ENCODE measurements around the gene UGT1A5.

The UGT1A5 gene

GRCh38 chr2:233793465-233794127, 80.9 kb downstream of the UGT1A5 start:
- no peak overlapping the region for H3K9ac ChIP-seq (ENCODE audit: low read depth, low read length)
- no peaks in the 10 kb centered on the region for H3K4me1 ChIP-seq (ENCODE audit: control insufficient read depth, insufficient read depth, low read length)
- no peak overlapping the region for H3K4me3 ChIP-seq (ENCODE audit: low read length)
- H3K9me3 ChIP-seq (replicated peaks; ENCODE audit: low read length) = no peaks in the 10 kb centered on the region
- H3K4me2 ChIP-seq (ENCODE audit: low read length) = no peak overlapping the region
- H3K27me3 ChIP-seq (ENCODE audit: control insufficient read depth, insufficient read depth, low read length) = no peaks in the 10 kb centered on the region
- no peaks in the 10 kb centered on the region for H3K36me3 ChIP-seq (ENCODE audit: insufficient read depth, low read length)

- H3K4me3 ChIP-seq (ENCODE audit: low read length) = no peak overlapping the region
- H3K4me1 ChIP-seq (ENCODE audit: control insufficient read depth, insufficient read depth, low read length) = no peaks in the 10 kb centered on the region
- H3K9ac ChIP-seq (ENCODE audit: low read depth, low read length) = no peak overlapping the region
- no peak overlapping the region for H3K4me2 ChIP-seq (ENCODE audit: low read length)
- no peaks in the 10 kb centered on the region for H3K9me3 ChIP-seq (replicated peaks; ENCODE audit: low read length)
- H3K27me3 ChIP-seq (ENCODE audit: control insufficient read depth, insufficient read depth, low read length) = no peaks in the 10 kb centered on the region
- no peaks in the 10 kb centered on the region for H3K36me3 ChIP-seq (ENCODE audit: insufficient read depth, low read length)
Measured at GRCh38 chr2:233794128-233794658, 81.5 kb downstream of the UGT1A5 start.

- Histone ChIP-seq H3K9ac (ENCODE audit: low read depth, low read length) (no peak overlapping the region), H3K9me3 (replicated peaks; ENCODE audit: low read length) (no peaks in the 10 kb centered on the region), H3K4me3 (ENCODE audit: low read length) (no peak overlapping the region), H3K36me3 (ENCODE audit: insufficient read depth, low read length) (no peaks in the 10 kb centered on the region), H3K4me2 (ENCODE audit: low read length) (no peak overlapping the region), H3K27me3 (ENCODE audit: control insufficient read depth, insufficient read depth, low read length) (no peaks in the 10 kb centered on the region), H3K4me1 (ENCODE audit: control insufficient read depth, insufficient read depth, low read length) (no peaks in the 10 kb centered on the region)
Measured at GRCh38 chr2:233795735-233796171, 83.0 kb downstream of the UGT1A5 start.

- H3K4me1 ChIP-seq (ENCODE audit: control insufficient read depth, insufficient read depth, low read length) = no peaks in the 10 kb centered on the region
- no peak overlapping the region for H3K9ac ChIP-seq (ENCODE audit: low read depth, low read length)
- no peaks in the 10 kb centered on the region for H3K36me3 ChIP-seq (ENCODE audit: insufficient read depth, low read length)
- H3K27me3 ChIP-seq (ENCODE audit: control insufficient read depth, insufficient read depth, low read length) = no peaks in the 10 kb centered on the region
- no peak overlapping the region for H3K4me3 ChIP-seq (ENCODE audit: low read length)
- no peaks in the 10 kb centered on the region for H3K9me3 ChIP-seq (replicated peaks; ENCODE audit: low read length)
- no peak overlapping the region for H3K4me2 ChIP-seq (ENCODE audit: low read length)
Measured at GRCh38 chr2:233796254-233796653, 83.5 kb downstream of the UGT1A5 start.

GRCh38 chr2:233798335-233799086, 85.8 kb downstream of the UGT1A5 start:
- Histone ChIP-seq H3K9ac (ENCODE audit: low read depth, low read length) (no peak overlapping the region), H3K4me1 (ENCODE audit: control insufficient read depth, insufficient read depth, low read length) (no peaks in the 10 kb centered on the region), H3K4me3 (ENCODE audit: low read length) (no peak overlapping the region), H3K27me3 (ENCODE audit: control insufficient read depth, insufficient read depth, low read length) (no peaks in the 10 kb centered on the region), H3K9me3 (replicated peaks; ENCODE audit: low read length) (no peaks in the 10 kb centered on the region), H3K4me2 (ENCODE audit: low read length) (no peak overlapping the region), H3K36me3 (ENCODE audit: insufficient read depth, low read length) (no peaks in the 10 kb centered on the region)

GRCh38 chr2:233799087-233799665, 86.5 kb downstream of the UGT1A5 start:
- Histone ChIP-seq H3K9ac (ENCODE audit: low read depth, low read length) (no peak overlapping the region), H3K27me3 (ENCODE audit: control insufficient read depth, insufficient read depth, low read length) (no peaks in the 10 kb centered on the region), H3K9me3 (replicated peaks; ENCODE audit: low read length) (no peaks in the 10 kb centered on the region), H3K36me3 (ENCODE audit: insufficient read depth, low read length) (no peaks in the 10 kb centered on the region), H3K4me3 (ENCODE audit: low read length) (no peak overlapping the region), H3K4me2 (ENCODE audit: low read length) (no peak overlapping the region), H3K4me1 (ENCODE audit: control insufficient read depth, insufficient read depth, low read length) (no peaks in the 10 kb centered on the region)

GRCh38 chr2:233799716-233800115, 87.0 kb downstream of the UGT1A5 start:
- Histone ChIP-seq H3K4me3 (ENCODE audit: low read length) (no peak overlapping the region), H3K27me3 (ENCODE audit: control insufficient read depth, insufficient read depth, low read length) (peaks cover 4% of the 10 kb centered on the region), H3K4me2 (ENCODE audit: low read length) (no peak overlapping the region), H3K9ac (ENCODE audit: low read depth, low read length) (no peak overlapping the region), H3K9me3 (replicated peaks; ENCODE audit: low read length) (no peaks in the 10 kb centered on the region), H3K4me1 (ENCODE audit: control insufficient read depth, insufficient read depth, low read length) (no peaks in the 10 kb centered on the region), H3K36me3 (ENCODE audit: insufficient read depth, low read length) (no peaks in the 10 kb centered on the region)

GRCh38 chr2:233800208-233800607, 87.5 kb downstream of the UGT1A5 start:
- Histone ChIP-seq H3K36me3 (ENCODE audit: insufficient read depth, low read length) (no peaks in the 10 kb centered on the region), H3K9me3 (replicated peaks; ENCODE audit: low read length) (no peaks in the 10 kb centered on the region), H3K4me3 (ENCODE audit: low read length) (no peak overlapping the region), H3K4me1 (ENCODE audit: control insufficient read depth, insufficient read depth, low read length) (no peaks in the 10 kb centered on the region), H3K4me2 (ENCODE audit: low read length) (no peak overlapping the region), H3K9ac (ENCODE audit: low read depth, low read length) (no peak overlapping the region), H3K27me3 (ENCODE audit: control insufficient read depth, insufficient read depth, low read length) (peaks cover 4% of the 10 kb centered on the region)

- Histone ChIP-seq H3K4me3 (ENCODE audit: low read length) (no peak overlapping the region), H3K27me3 (ENCODE audit: control insufficient read depth, insufficient read depth, low read length) (peaks cover 4% of the 10 kb centered on the region), H3K4me1 (ENCODE audit: control insufficient read depth, insufficient read depth, low read length) (no peaks in the 10 kb centered on the region), H3K36me3 (ENCODE audit: insufficient read depth, low read length) (no peaks in the 10 kb centered on the region), H3K4me2 (ENCODE audit: low read length) (no peak overlapping the region), H3K9me3 (replicated peaks; ENCODE audit: low read length) (no peaks in the 10 kb centered on the region), H3K9ac (ENCODE audit: low read depth, low read length) (no peak overlapping the region)
Measured at GRCh38 chr2:233801357-233802131, 88.8 kb downstream of the UGT1A5 start.

- no peak overlapping the region for H3K4me2 ChIP-seq (ENCODE audit: low read length)
- no peak overlapping the region for H3K4me3 ChIP-seq (ENCODE audit: low read length)
- H3K36me3 ChIP-seq (ENCODE audit: insufficient read depth, low read length) = no peaks in the 10 kb centered on the region
- H3K9me3 ChIP-seq (replicated peaks; ENCODE audit: low read length) = no peaks in the 10 kb centered on the region
- no peak overlapping the region for H3K9ac ChIP-seq (ENCODE audit: low read depth, low read length)
- H3K27me3 ChIP-seq (ENCODE audit: control insufficient read depth, insufficient read depth, low read length) = peaks cover 4% of the 10 kb centered on the region
- H3K4me1 ChIP-seq (ENCODE audit: control insufficient read depth, insufficient read depth, low read length) = no peaks in the 10 kb centered on the region
Measured at GRCh38 chr2:233802132-233802815, 89.6 kb downstream of the UGT1A5 start.

Data from skeletal muscle satellite cell (primary cell).